Keratinocyte (primary cell): ENCODE data around the gene BCL11B.

ENCODE experiments used
- EZH2 ChIP-seq: IDR thresholded peaks from one replicate; pipeline ENCODE4 v1.6.1; 2012; ENCODE audit warnings: inconsistent platforms, mild to moderate bottlenecking, low read length, moderate library complexity
- TF ChIP-seq, protein P1 (sequence below), 3 experiments: IDR thresholded peaks in 1 of 3; conservative IDR thresholded peaks in 1 of 3; optimal IDR thresholded peaks in 1 of 3; 2 replicates in 2 of 3; 3 replicates in 1 of 3; pipeline versions ENCODE3 to v1.5.1; 2011; ENCODE audit warnings: low read length in 3 of 3, mild to moderate bottlenecking in 3 of 3, moderate library complexity in 2 of 3, control low read depth in 1 of 3, inconsistent platforms in 1 of 3; ENCODE audit not compliant: insufficient read depth in 2 of 3; ENCODE audit errors: extremely low read depth in 1 of 3

GRCh38 chr14:99120526-99121318 lies 151.3 kb downstream of the BCL11B start:
- TF ChIP-seq, protein P1, sequence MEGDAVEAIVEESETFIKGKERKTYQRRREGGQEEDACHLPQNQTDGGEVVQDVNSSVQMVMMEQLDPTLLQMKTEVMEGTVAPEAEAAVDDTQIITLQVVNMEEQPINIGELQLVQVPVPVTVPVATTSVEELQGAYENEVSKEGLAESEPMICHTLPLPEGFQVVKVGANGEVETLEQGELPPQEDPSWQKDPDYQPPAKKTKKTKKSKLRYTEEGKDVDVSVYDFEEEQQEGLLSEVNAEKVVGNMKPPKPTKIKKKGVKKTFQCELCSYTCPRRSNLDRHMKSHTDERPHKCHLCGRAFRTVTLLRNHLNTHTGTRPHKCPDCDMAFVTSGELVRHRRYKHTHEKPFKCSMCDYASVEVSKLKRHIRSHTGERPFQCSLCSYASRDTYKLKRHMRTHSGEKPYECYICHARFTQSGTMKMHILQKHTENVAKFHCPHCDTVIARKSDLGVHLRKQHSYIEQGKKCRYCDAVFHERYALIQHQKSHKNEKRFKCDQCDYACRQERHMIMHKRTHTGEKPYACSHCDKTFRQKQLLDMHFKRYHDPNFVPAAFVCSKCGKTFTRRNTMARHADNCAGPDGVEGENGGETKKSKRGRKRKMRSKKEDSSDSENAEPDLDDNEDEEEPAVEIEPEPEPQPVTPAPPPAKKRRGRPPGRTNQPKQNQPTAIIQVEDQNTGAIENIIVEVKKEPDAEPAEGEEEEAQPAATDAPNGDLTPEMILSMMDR (optimal IDR thresholded peaks at IDR 0.05 in 1 of 3, IDR thresholded peaks at IDR 0.05 in 1 of 3, conservative IDR thresholded peaks at IDR 0.05 in 1 of 3; ENCODE audit: extremely low read depth in 1 of 3, insufficient read depth in 2 of 3, low read length in 3 of 3) = no peak
- no peak for TF ChIP-seq EZH2
